HG03159 (cell line): ENCODE data around the gene DHX34.
"Not testable (repeated sequence)": the region's sequence is repeated elsewhere in the genome, so short reads cannot be mapped to it uniquely, and the experiment has no call there.

Experiments
- ATAC-seq: cut with Tn5 transposase; IDR thresholded peaks from one replicate; pipeline ENCODE4 v1.9.1; 2021; ENCODE audit warnings: mild to moderate bottlenecking, moderate library complexity; ENCODE audit not compliant: unreplicated experiment

The DHX34 gene, protein sequence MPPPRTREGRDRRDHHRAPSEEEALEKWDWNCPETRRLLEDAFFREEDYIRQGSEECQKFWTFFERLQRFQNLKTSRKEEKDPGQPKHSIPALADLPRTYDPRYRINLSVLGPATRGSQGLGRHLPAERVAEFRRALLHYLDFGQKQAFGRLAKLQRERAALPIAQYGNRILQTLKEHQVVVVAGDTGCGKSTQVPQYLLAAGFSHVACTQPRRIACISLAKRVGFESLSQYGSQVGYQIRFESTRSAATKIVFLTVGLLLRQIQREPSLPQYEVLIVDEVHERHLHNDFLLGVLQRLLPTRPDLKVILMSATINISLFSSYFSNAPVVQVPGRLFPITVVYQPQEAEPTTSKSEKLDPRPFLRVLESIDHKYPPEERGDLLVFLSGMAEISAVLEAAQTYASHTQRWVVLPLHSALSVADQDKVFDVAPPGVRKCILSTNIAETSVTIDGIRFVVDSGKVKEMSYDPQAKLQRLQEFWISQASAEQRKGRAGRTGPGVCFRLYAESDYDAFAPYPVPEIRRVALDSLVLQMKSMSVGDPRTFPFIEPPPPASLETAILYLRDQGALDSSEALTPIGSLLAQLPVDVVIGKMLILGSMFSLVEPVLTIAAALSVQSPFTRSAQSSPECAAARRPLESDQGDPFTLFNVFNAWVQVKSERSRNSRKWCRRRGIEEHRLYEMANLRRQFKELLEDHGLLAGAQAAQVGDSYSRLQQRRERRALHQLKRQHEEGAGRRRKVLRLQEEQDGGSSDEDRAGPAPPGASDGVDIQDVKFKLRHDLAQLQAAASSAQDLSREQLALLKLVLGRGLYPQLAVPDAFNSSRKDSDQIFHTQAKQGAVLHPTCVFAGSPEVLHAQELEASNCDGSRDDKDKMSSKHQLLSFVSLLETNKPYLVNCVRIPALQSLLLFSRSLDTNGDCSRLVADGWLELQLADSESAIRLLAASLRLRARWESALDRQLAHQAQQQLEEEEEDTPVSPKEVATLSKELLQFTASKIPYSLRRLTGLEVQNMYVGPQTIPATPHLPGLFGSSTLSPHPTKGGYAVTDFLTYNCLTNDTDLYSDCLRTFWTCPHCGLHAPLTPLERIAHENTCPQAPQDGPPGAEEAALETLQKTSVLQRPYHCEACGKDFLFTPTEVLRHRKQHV

DNA sequence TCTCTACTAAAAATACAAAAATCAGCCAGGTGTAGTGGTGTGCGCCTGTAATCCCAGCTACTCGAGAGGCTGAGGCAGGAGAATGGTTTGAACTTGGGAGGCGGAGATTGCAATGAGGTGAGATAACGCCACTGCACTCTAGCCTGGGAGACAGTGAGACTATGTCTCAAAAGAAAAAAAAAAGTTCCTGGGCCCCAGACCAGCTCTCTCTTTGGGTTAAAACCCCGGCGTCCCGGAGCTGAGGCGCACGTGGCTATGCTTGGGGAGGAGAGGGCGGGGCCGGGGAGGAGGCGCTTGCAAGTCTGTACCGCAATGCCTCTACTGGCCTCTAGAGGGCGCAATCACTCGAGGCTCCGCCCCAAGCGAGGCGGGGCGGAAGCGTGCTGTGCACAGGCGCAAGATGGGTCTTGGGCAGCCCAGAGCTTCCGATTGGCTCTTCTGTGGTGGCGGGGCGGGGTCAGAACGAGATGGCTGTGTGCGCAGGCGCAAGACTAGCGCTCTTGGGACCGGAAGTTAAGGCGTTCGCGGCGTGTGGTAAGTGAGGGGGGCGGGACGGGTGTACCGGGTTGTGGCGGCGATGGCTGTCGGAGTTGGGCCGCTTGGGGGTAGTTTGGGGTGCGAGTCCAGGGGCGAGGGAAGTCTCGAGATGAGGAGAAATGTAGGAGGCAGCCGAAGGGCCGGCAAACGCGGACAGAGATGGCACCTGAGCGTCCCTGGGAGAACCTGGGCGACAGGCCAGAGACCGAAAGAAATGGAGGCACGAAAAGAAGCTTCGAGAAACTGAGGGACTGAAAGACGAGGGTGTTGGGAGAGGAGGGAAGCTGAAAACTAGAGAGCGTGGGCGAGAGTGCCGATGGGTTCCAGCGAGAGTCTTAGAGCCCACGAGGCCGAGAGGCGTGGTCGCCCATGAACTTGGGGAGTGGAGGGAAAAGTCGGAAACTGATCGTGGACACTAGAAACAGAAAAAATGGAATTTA is at the start of gene DHX34:
TSS of gene DHX34 (plus strand) at position 497 of the 977 bp plus-strand sequence. CDS start 3,716 bp downstream, outside the sequence.
- ATAC-seq: peak; percentile 93

- not testable (repeated sequence) for ATAC-seq
Measured at GRCh38 chr19:47300867-47301266, 48.2 kb upstream of the DHX34 start.

- ATAC-seq: no peak
Measured at GRCh38 chr19:47302249-47302648, 46.9 kb upstream of the DHX34 start.

DNA sequence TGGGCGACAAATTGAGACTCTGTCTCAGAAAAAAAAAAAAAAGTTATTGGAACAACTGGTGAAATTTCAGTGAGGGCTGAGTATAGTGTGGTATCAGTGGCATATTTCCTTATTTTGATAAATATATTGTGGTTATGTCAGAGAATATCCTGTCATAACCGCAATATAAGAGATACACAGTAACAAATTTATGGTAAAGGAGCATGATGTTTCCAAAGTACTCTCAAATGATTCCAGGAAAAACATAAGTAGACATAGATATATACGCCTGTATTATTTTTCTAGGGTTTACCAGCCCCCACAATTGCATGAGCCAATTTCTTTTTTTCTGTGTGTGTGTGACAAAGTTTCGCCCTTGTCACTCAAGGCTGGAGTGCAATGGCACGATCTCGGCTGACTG is 45.1 kb upstream of the DHX34 start:
- ATAC-seq: no peak

GRCh38 chr19:47305309-47305751 is 43.8 kb upstream of the DHX34 start:
- no peak for ATAC-seq

- no peak for ATAC-seq
Measured at GRCh38 chr19:47306303-47306702, 42.8 kb upstream of the DHX34 start.

- ATAC-seq: no peak
Measured at GRCh38 chr19:47309038-47309437, 40.1 kb upstream of the DHX34 start.

DNA sequence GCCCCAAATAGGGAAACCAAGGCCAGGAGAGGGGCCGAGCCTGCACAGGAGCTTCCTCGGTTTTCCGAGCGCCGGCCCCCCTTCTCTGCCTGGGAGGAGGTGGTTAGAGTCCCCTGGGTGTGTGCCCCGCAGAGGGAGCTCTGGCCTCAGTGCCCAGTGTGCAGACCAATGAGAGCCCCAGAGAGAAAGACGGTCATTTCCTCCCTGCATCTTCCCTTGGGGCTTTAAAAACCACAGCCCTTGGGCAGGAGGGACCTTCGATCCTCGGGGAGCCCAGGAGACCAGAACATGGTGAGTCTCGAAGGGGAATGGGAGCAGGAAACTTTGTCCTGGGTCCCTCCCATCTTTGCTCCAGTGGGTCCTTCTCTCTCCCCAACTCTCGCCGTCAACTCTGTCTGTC is 39.5 kb upstream of the DHX34 start, which contains the start of gene C5AR1:
TSS of gene C5AR1 (plus strand) at position 254 of the 400 bp plus-strand sequence. CDS start at position 289, 35 bp downstream.
- ATAC-seq: no peak

- ATAC-seq: no peak
Measured at GRCh38 chr19:47310323-47310722, 38.8 kb upstream of the DHX34 start.

DNA sequence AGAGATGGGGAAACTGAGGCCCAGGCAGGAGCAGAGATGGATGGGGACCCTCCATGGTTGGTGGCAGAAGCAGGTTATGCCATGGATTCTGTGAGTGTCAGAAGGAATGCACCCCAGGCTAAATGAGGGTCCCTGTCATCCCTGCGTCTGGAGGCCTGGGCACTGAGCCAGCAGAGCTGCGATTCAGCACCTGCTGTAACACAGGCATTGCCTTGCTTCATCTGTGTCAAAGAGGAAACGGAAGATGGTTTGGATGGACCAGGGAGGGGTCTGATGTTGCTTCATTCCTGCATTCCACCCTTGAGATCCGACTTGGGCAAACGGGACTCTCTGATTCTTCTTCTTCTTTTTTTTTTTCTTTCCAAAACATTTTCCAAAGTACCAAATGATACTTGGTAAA is 38.3 kb upstream of the DHX34 start:
- ATAC-seq: no peak

GRCh38 chr19:47312366-47313006 is 36.6 kb upstream of the DHX34 start:
- ATAC-seq: no peak

GRCh38 chr19:47313754-47314295 is 35.3 kb upstream of the DHX34 start:
- ATAC-seq: no peak

GRCh38 chr19:47315125-47315821 is 33.8 kb upstream of the DHX34 start:
- no peak for ATAC-seq

DNA sequence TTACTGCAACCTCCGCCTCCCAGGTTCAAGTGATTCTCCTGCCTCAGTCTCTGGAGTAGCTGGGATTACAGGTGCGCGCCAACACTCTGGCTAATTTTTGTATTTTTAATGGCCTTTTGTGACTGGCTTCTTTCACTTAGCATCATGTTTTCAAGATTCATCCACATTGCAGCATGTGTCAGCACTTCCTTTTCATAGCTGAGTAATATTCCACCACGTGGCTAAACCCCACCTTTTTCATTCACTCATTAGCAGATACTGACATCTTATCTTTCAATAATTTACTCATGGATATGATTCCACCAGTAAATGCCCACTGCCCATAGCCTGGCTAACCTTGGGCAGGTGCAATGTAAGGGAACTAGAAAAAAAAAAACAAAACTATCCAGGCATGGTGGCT is 32.6 kb upstream of the DHX34 start:
- ATAC-seq: no peak

DNA sequence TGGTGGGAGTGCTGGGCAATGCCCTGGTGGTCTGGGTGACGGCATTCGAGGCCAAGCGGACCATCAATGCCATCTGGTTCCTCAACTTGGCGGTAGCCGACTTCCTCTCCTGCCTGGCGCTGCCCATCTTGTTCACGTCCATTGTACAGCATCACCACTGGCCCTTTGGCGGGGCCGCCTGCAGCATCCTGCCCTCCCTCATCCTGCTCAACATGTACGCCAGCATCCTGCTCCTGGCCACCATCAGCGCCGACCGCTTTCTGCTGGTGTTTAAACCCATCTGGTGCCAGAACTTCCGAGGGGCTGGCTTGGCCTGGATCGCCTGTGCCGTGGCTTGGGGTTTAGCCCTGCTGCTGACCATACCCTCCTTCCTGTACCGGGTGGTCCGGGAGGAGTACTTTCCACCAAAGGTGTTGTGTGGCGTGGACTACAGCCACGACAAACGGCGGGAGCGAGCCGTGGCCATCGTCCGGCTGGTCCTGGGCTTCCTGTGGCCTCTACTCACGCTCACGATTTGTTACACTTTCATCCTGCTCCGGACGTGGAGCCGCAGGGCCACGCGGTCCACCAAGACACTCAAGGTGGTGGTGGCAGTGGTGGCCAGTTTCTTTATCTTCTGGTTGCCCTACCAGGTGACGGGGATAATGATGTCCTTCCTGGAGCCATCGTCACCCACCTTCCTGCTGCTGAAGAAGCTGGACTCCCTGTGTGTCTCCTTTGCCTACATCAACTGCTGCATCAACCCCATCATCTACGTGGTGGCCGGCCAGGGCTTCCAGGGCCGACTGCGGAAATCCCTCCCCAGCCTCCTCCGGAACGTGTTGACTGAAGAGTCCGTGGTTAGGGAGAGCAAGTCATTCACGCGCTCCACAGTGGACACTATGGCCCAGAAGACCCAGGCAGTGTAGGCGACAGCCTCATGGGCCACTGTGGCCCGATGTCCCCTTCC is 28.9 kb upstream of the DHX34 start:
- no peak for ATAC-seq

- ATAC-seq: no peak
Measured at GRCh38 chr19:47321630-47322029, 27.5 kb upstream of the DHX34 start.

GRCh38 chr19:47322058-47322457 is 27.1 kb upstream of the DHX34 start:
- ATAC-seq: no peak
